B cell (primary cell): ENCODE results near the gene IFT74. TPM values are rescaled to one million over a fixed set of nuclear protein-coding genes. Genes with fewer than 3 reads are reported as not detected.

Source experiments
- ATAC-seq: fragments of 200-7000 bp; cut with Tn5 transposase; one replicate; pipeline ENCODE4 v1.10.0; 2021; ENCODE audit warnings: low read depth, mild to moderate bottlenecking, moderate number of reproducible peaks, moderate library complexity
- CTCF ChIA-PET: fragments of 350-600 bp; sonication (Branson Sonifier 250); formaldehyde crosslinking; loops from one replicate; lab custom pipeline; 2021; ENCODE audit warnings: antibody characterized with exemption, inconsistent platforms; lab: Charles Lee
- POLR2A ChIA-PET: fragments of 350-600 bp; sonication (Branson Sonifier 250); formaldehyde crosslinking; loops from one replicate; lab custom pipeline; 2021; ENCODE audit warnings: antibody characterized with exemption; lab: Charles Lee
- DNase-seq: peaks from one replicate; pipeline ENCODE4 v3.0.0; 2013
- H2AFZ ChIP-seq: 2 replicates; pipeline ENCODE4 v1.6.1; 2012; ENCODE audit warnings: mild to moderate bottlenecking, low read depth, low read length; ENCODE audit not compliant: insufficient read depth, poor library complexity, severe bottlenecking
- H3K27ac ChIP-seq, 2 donors: 1 replicate in 1 of 2; 2 replicates in 1 of 2; pipeline ENCODE4 v1.5.1; 2012 to 2013; ENCODE audit warnings: low read length in 2 of 2, mild to moderate bottlenecking in 2 of 2, moderate library complexity in 1 of 2
- H3K27me3 ChIP-seq, 4 experiments: fragments of 200-600 bp in 1 of 4; sonication (generic) in 1 of 4; replicated peaks in 1 of 4; 1 replicate in 2 of 4; 2 replicates in 2 of 4; pipeline versions ENCODE4 v1.6.1 to v1.7.0; 2013 to 2016; ENCODE audit warnings: low read length in 3 of 4, mild to moderate bottlenecking in 2 of 4, mixed read lengths in 1 of 4, moderate library complexity in 1 of 4; ENCODE audit not compliant: insufficient read depth in 4 of 4, control insufficient read depth in 3 of 4; ENCODE audit errors: control extremely low read depth in 1 of 4
- H3K36me3 ChIP-seq, 2 experiments: replicated peaks in 1 of 2; 1 replicate in 1 of 2; 2 replicates in 1 of 2; pipeline versions ENCODE4 v1.6.1 to v1.7.1; 2013; ENCODE audit warnings: low read length in 1 of 2; ENCODE audit not compliant: insufficient read depth in 2 of 2, control insufficient read depth in 1 of 2; ENCODE audit errors: control extremely low read depth in 1 of 2, extremely low read depth in 1 of 2
- H3K4me1 ChIP-seq, 2 donors: fragments of 200-600 bp in 1 of 2; sonication (generic) in 1 of 2; 1 replicate in 1 of 2; 2 replicates in 1 of 2; pipeline versions ENCODE4 v1.5.1 to v1.6.1; 2013 to 2017; ENCODE audit warnings: low read length in 2 of 2; ENCODE audit not compliant: control insufficient read depth in 2 of 2, insufficient read depth in 2 of 2
- H3K4me2 ChIP-seq: replicated peaks from 2 replicates; pipeline ENCODE3; 2012; ENCODE audit warnings: mild to moderate bottlenecking, low read depth, low read length; ENCODE audit not compliant: poor library complexity, severe bottlenecking
- H3K4me3 ChIP-seq, 5 experiments: fragments of 200-600 bp in 1 of 5; sonication (generic) in 1 of 5; 1 replicate in 3 of 5; 2 replicates in 2 of 5; pipeline versions ENCODE4 v1.5.1 to v1.7.0; 2011 to 2016; ENCODE audit warnings: low read length in 4 of 5, mild to moderate bottlenecking in 4 of 5, low read depth in 2 of 5, control low read depth in 1 of 5, moderate library complexity in 1 of 5; ENCODE audit not compliant: insufficient read depth in 1 of 5; ENCODE audit errors: control extremely low read depth in 1 of 5, extremely low read depth in 1 of 5
- H3K79me2 ChIP-seq: fragments of 200-600 bp; sonication (generic); one replicate; pipeline ENCODE4 v1.6.0; 2016; ENCODE audit warnings: low read length; ENCODE audit not compliant: control insufficient read depth, insufficient read depth
- H3K9ac ChIP-seq: fragments of 200-600 bp; sonication (generic); 2 replicates; pipeline ENCODE4 v1.6.1; 2017; ENCODE audit warnings: mild to moderate bottlenecking, low read length, moderate library complexity
- H3K9me3 ChIP-seq, 3 donors: one replicate each; pipeline versions ENCODE4 v1.6.1 to v1.7.1; 2013; ENCODE audit warnings: low read length in 2 of 3; ENCODE audit not compliant: control insufficient read depth in 2 of 3, insufficient read depth in 1 of 3; ENCODE audit errors: control extremely low read depth in 1 of 3
- H4K20me1 ChIP-seq: 2 replicates; pipeline ENCODE4 v1.6.0; 2012; ENCODE audit warnings: mild to moderate bottlenecking, low read length; ENCODE audit not compliant: insufficient read depth, control insufficient read depth, poor library complexity, severe bottlenecking
- H3K27ac Mint-ChIP-seq: one replicate; pipeline ENCODE4 v1.8.0; 2021; ENCODE audit warnings: mixed read lengths
- H3K27me3 Mint-ChIP-seq: one replicate; pipeline ENCODE4 v1.8.0; 2021; ENCODE audit warnings: mixed read lengths
- H3K4me1 Mint-ChIP-seq: one replicate; pipeline ENCODE4 v1.8.0; 2021; ENCODE audit warnings: mixed read lengths
- H3K4me3 Mint-ChIP-seq: one replicate; pipeline ENCODE4 v1.8.0; 2021; ENCODE audit warnings: mixed read lengths
- H3K9me3 Mint-ChIP-seq: one replicate; pipeline ENCODE4 v1.8.0; 2022; ENCODE audit warnings: mixed read lengths; ENCODE audit not compliant: insufficient read depth
- EZH2 ChIP-seq: IDR thresholded peaks from 2 replicates; pipeline ENCODE4 v1.6.1; 2012; ENCODE audit warnings: borderline replicate concordance, low read depth, mild to moderate bottlenecking, moderate library complexity, low read length; ENCODE audit not compliant: insufficient read depth, poor library complexity, severe bottlenecking
- WGBS: methylation state at CpG from one replicate; pipeline ENCODE4 v1.1.5; 2013; ENCODE audit warnings: missing lambda C conversion rate; ENCODE audit not compliant: insufficient coverage; 5-methylcytosine and 5-hydroxymethylcytosine counted together
- intact Hi-C: fragments of 100-400 bp; cut with micrococcal nuclease; formaldehyde crosslinking; loops from one replicate; pipeline ENCODE4 v1.10.0; 2022
- polyA plus RNA-seq: library from polyadenylated mRNA; depleted of rRNA; stranded (reverse); fragments of >200 nt; gene quantifications from 2 replicates; pipeline ENCODE4 v1.2.3, GENCODE V29; 2012
- total RNA-seq, 2 donors: library from RNA; stranded (reverse); fragments of 120-200 nt in 1 of 2; gene quantifications; 1 replicate in 1 of 2; 2 replicates in 1 of 2; pipeline versions ENCODE4 v1.2.3 to v1.2.4, GENCODE V29; 2013 to 2022
- TF ChIP-seq, protein P1 (sequence below): fragments of 200-600 bp; IDR thresholded peaks from one replicate; pipeline ENCODE4 v1.8.0; 2022; ENCODE audit warnings: antibody characterized with exemption, mild to moderate bottlenecking

The IFT74 gene
- total and polyA plus RNA-seq, 2 donors (not counting 1 experiment from before 2014, with no cell fraction given) = 2.0 to 22.6 TPM

DNA sequence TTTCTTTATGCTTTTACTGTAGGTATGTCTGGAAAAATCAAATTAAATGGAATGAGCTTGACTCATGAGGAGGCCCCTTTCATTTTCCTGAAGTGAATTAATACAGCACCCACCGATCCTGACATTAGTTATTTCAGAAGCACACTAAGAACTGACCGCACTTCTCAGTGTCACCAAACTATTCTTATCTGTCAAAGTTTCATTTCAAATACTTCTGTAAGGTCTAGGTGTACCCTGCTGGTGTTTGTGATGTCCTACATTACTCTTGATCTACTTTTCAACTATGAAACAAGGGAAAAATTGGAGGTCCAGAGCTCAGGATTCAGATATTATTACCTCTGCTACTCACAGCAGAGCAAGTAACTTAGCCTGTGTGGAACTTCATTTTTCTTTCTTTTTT is 151.0 kb downstream of the IFT74 start:
- no CpG with 5 or more reads among the region's 2 CpGs for WGBS
- H3K27me3 ChIP-seq = no peaks in the 10 kb centered on the region
- H3K4me3 ChIP-seq = no peak overlapping the region
- no peak overlapping the region for H3K9ac ChIP-seq
- H3K9me3 ChIP-seq = no peaks in the 10 kb centered on the region
- no peak overlapping the region for H3K27ac ChIP-seq
- H3K9me3 Mint-ChIP-seq = no peaks in the 10 kb centered on the region
- TF ChIP-seq, protein P1, sequence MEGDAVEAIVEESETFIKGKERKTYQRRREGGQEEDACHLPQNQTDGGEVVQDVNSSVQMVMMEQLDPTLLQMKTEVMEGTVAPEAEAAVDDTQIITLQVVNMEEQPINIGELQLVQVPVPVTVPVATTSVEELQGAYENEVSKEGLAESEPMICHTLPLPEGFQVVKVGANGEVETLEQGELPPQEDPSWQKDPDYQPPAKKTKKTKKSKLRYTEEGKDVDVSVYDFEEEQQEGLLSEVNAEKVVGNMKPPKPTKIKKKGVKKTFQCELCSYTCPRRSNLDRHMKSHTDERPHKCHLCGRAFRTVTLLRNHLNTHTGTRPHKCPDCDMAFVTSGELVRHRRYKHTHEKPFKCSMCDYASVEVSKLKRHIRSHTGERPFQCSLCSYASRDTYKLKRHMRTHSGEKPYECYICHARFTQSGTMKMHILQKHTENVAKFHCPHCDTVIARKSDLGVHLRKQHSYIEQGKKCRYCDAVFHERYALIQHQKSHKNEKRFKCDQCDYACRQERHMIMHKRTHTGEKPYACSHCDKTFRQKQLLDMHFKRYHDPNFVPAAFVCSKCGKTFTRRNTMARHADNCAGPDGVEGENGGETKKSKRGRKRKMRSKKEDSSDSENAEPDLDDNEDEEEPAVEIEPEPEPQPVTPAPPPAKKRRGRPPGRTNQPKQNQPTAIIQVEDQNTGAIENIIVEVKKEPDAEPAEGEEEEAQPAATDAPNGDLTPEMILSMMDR = no peak
- TF ChIP-seq EZH2 = no peak
- ATAC-seq (no peak), DNase-seq (no peak)
- H3K27ac Mint-ChIP-seq = no peak overlapping the region
- H2AFZ ChIP-seq = no peak overlapping the region
- H3K79me2 ChIP-seq = no peaks in the 10 kb centered on the region
- POLR2A ChIA-PET = no interaction called here
- H3K4me1 Mint-ChIP-seq = no peaks in the 10 kb centered on the region
- H3K27me3 Mint-ChIP-seq = peaks cover 5% of the 10 kb centered on the region
- no peak overlapping the region for H3K4me3 Mint-ChIP-seq
- no peaks in the 10 kb centered on the region for H3K4me1 ChIP-seq
- H3K4me2 ChIP-seq = no peak overlapping the region
- H3K36me3 ChIP-seq = no peaks in the 10 kb centered on the region
- CTCF ChIA-PET = no interaction called here
- no peaks in the 10 kb centered on the region for H4K20me1 ChIP-seq
- intact Hi-C loops = no loop called here

GRCh38 chr9:27108981-27109541 is 152.8 kb downstream of the IFT74 start, which contains the start of gene TEK:
TSS of gene TEK (plus strand) at chr9:27109225. CDS start at chr9:27109591, 366 bp downstream.
- Histone ChIP-seq H3K79me2 (no peaks in the 10 kb centered on the region), H3K9ac (no peak within 1 kb of the TSS), H4K20me1 (no peaks in the 10 kb centered on the region), H3K36me3 (no peaks in the 10 kb centered on the region), H3K4me3 (no peak within 1 kb of the TSS), H3K9me3 (no peaks in the 10 kb centered on the region), H2AFZ (no peak within 1 kb of the TSS), H3K4me2 (no peak within 1 kb of the TSS), H3K27ac (no peak within 1 kb of the TSS), H3K4me1 (no peaks in the 10 kb centered on the region), H3K27me3 (no peaks in the 10 kb centered on the region)
- Mint-ChIP-seq H3K4me1 (no peaks in the 10 kb centered on the region), H3K9me3 (no peaks in the 10 kb centered on the region), H3K27ac (no peak within 1 kb of the TSS), H3K27me3 (peaks cover 8% of the 10 kb centered on the region), H3K4me3 (no peak within 1 kb of the TSS)
- ATAC-seq (no peak), DNase-seq (no peak)
- WGBS = 14% methylated on average over 3 of the region's 9 CpGs
- ChIA-PET POLR2A (no interaction called here), CTCF (no interaction called here)
- no peak for TF ChIP-seq EZH2
- TF ChIP-seq, protein P1 = no peak
- intact Hi-C loops = no loop called here
